Duodenal mucosa (tissue), 2 donors: ENCODE results near the gene SLC22A6.

Source experiments
- H3K27ac ChIP-seq: one replicate; pipeline ENCODE4 v1.7.0; 2013; ENCODE audit warnings: low read depth, low read length
- H3K27me3 ChIP-seq, 2 donors: one replicate each; pipeline ENCODE4 v1.7.0; 2013; ENCODE audit warnings: low read length in 2 of 2, control low read depth in 1 of 2; ENCODE audit not compliant: insufficient read depth in 2 of 2, control insufficient read depth in 1 of 2
- H3K36me3 ChIP-seq, 2 donors: one replicate each; pipeline ENCODE4 v1.7.0; 2013; ENCODE audit warnings: low read length in 2 of 2, control low read depth in 1 of 2; ENCODE audit not compliant: insufficient read depth in 2 of 2, control insufficient read depth in 1 of 2
- H3K4me1 ChIP-seq, 2 donors: one replicate each; pipeline ENCODE4 v1.7.0; 2013; ENCODE audit warnings: low read length in 2 of 2, control low read depth in 1 of 2; ENCODE audit not compliant: insufficient read depth in 2 of 2, control insufficient read depth in 1 of 2
- H3K4me3 ChIP-seq, 2 donors: one replicate each; pipeline ENCODE4 v1.7.0; 2013; ENCODE audit warnings: low read length in 2 of 2, low read depth in 1 of 2
- H3K9ac ChIP-seq, 2 donors: one replicate each; pipeline ENCODE4 v1.7.0; 2013; ENCODE audit warnings: low read length in 2 of 2, low read depth in 1 of 2
- H3K9me3 ChIP-seq, 2 donors: one replicate each; pipeline ENCODE4 v1.7.0; 2013; ENCODE audit warnings: low read length in 2 of 2, control low read depth in 1 of 2; ENCODE audit not compliant: control insufficient read depth in 1 of 2

The SLC22A6 gene, protein sequence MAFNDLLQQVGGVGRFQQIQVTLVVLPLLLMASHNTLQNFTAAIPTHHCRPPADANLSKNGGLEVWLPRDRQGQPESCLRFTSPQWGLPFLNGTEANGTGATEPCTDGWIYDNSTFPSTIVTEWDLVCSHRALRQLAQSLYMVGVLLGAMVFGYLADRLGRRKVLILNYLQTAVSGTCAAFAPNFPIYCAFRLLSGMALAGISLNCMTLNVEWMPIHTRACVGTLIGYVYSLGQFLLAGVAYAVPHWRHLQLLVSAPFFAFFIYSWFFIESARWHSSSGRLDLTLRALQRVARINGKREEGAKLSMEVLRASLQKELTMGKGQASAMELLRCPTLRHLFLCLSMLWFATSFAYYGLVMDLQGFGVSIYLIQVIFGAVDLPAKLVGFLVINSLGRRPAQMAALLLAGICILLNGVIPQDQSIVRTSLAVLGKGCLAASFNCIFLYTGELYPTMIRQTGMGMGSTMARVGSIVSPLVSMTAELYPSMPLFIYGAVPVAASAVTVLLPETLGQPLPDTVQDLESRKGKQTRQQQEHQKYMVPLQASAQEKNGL

GRCh38 chr11:62984451-62984991, at the start of gene SLC22A6:
Gene SLC22A6 (minus strand): TSS chr11:62984967. CDS start chr11:62984690, 277 bp downstream.
- H3K27ac ChIP-seq = no peak within 1 kb of the TSS
- H3K9ac ChIP-seq = no peak within 1 kb of the TSS

DNA sequence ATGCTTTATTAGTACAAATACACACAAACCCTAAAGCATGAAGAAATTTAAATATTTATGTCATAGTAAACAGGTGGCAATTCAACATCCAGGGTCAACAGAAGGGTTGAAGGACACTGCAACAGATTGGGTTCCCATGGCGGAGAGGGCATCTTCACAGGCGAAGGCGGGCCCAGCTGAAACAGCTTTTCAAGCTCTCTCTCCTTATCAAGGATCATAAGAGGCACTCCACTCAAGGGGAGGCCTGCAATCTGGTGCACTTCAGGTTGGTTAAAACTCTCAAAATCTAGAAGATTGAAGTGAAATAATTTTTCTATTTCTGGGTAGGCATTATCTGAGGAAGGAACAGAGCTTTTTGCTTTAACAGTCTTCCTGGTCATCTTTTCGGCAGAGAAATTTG, 47.7 kb upstream of the SLC22A6 start:
- Histone ChIP-seq H3K36me3 (no peaks in the 10 kb centered on the region), H3K27ac (no peak overlapping the region), H3K4me3 (no peak overlapping the region)

More at GRCh38 chr11:62984451-62984991, at the start of gene SLC22A6:
- H3K9me3 ChIP-seq = no peaks in the 10 kb centered on the region
- no peaks in the 10 kb centered on the region for H3K27me3 ChIP-seq
- H3K4me1 ChIP-seq = no peaks in the 10 kb centered on the region
- H3K4me3 ChIP-seq = no peak within 1 kb of the TSS
- no peaks in the 10 kb centered on the region for H3K36me3 ChIP-seq

GRCh38 chr11:63023841-63024648, 39.3 kb upstream of the SLC22A6 start:
- peaks cover 0 to 7% of the 10 kb centered on the region in 2 donors for H3K27me3 ChIP-seq
- peak overlapping the region in 1 of 2 donors; percentile 9 for H3K9ac ChIP-seq
- peaks cover 0 to 3% of the 10 kb centered on the region in 2 donors for H3K4me1 ChIP-seq
- no peaks in the 10 kb centered on the region for H3K36me3 ChIP-seq
- H3K9me3 ChIP-seq = no peaks in the 10 kb centered on the region
- peak overlapping the region in 1 of 2 donors; percentile 15 for H3K4me3 ChIP-seq
- H3K27ac ChIP-seq = no peak overlapping the region

More for the DNA sequence above, 47.7 kb upstream of the SLC22A6 start:
- H3K27me3 ChIP-seq = peaks cover 0 to 4% of the 10 kb centered on the region in 2 donors
- H3K9me3 ChIP-seq = no peaks in the 10 kb centered on the region
- H3K4me1 ChIP-seq = peaks cover 0 to 4% of the 10 kb centered on the region in 2 donors
- H3K9ac ChIP-seq = no peak overlapping the region

- Histone ChIP-seq H3K36me3 (no peaks in the 10 kb centered on the region), H3K4me3 (no peak overlapping the region), H3K27ac (no peak overlapping the region)
Observed at GRCh38 chr11:63023222-63023814, 38.6 kb upstream of the SLC22A6 start.

DNA sequence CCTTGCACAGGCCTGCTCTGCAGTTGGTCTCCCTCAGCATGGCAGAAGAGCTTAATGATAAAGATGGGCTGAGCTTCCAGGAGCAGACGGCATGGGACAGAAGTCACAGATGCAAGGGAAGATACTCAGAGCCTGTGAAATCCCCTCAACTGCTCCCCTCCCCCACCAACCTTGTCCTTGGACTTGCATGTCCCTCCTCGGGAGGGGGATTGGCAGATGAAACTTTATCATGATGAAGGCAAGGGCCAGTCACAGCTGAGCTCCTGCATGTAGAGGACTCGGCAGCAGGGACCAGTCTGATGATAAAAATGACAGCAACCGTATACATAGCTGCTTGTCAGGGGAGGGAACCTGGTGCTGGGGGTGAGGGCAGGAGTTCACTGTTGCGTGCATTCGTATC, 37.7 kb upstream of the SLC22A6 start:
- Histone ChIP-seq H3K9me3 (no peaks in the 10 kb centered on the region), H3K4me3 (no peak overlapping the region), H3K36me3 (no peaks in the 10 kb centered on the region), H3K4me1 (peaks cover 0 to 3% of the 10 kb centered on the region in 2 donors), H3K27me3 (peaks cover 0 to 12% of the 10 kb centered on the region in 2 donors), H3K27ac (no peak overlapping the region), H3K9ac (no peak overlapping the region)

More at GRCh38 chr11:63023222-63023814, 38.6 kb upstream of the SLC22A6 start:
- peaks cover 0 to 11% of the 10 kb centered on the region in 2 donors for H3K27me3 ChIP-seq
- H3K4me1 ChIP-seq = peaks cover 0 to 3% of the 10 kb centered on the region in 2 donors
- peak overlapping the region in 1 of 2 donors; percentile 9 for H3K9ac ChIP-seq
- no peaks in the 10 kb centered on the region for H3K9me3 ChIP-seq

DNA sequence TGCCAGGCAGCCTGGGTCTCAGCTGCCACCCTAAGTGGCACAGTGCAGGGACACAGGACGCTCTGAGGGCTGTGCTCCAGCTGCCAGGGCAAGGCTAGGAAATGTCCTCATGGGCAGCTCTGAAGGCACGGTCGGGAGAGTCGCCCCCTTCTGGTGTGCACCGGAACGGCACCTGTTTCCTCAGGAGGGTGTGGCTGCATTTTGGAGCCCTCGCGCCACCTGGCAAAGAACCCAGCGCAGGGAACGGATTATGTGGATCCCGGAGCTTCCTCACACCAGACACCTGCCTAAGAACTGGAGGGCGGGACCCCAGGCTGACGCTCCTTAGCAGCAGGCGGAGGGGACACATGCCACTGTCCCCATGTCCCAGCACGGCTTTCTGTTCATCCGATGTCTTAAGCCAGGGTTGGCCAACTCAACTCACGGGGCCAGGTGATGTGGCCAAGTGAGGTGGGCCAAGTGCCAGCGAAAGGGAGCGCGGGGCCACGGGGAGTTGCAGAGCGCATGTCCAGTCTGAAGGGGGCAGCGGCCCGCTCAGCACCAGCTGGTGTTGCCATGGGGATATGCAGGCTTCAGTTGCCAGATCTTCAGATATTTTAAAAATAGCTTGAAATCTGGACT, 36.0 kb upstream of the SLC22A6 start:
- Histone ChIP-seq H3K4me1 (peaks cover 0 to 3% of the 10 kb centered on the region in 2 donors), H3K36me3 (no peaks in the 10 kb centered on the region), H3K27ac (no peak overlapping the region), H3K9me3 (no peaks in the 10 kb centered on the region), H3K4me3 (no peak overlapping the region), H3K27me3 (peaks cover 0 to 18% of the 10 kb centered on the region in 2 donors), H3K9ac (no peak overlapping the region)

DNA sequence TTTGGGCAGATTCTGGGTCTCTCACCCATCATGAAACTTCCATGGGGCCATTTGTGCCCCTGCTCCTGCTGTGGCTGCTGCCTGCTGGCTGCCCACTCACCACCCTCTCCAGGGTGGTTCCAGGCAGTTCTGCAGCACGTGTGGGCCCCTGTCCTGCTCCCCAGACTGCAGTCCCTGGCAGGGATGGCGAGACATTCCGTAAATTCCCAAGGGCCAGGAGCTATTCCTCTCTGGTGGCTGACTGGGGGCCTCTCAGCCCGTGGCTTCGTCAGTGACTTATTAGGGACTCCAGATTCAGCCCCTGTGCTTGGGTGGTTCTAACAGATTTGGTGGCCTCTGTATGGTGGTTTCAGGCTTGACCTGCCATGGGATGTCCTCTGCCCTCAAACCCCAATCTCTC, 34.7 kb upstream of the SLC22A6 start:
- peaks cover 0 to 3% of the 10 kb centered on the region in 2 donors for H3K4me1 ChIP-seq
- H3K9me3 ChIP-seq = no peaks in the 10 kb centered on the region
- H3K9ac ChIP-seq = no peak overlapping the region
- H3K4me3 ChIP-seq = no peak overlapping the region
- H3K27me3 ChIP-seq = peaks cover 0 to 14% of the 10 kb centered on the region in 2 donors
- no peak overlapping the region for H3K27ac ChIP-seq
- H3K36me3 ChIP-seq = no peaks in the 10 kb centered on the region

GRCh38 chr11:63017306-63017974, 32.7 kb upstream of the SLC22A6 start:
- H3K27ac ChIP-seq = no peak overlapping the region
- H3K4me3 ChIP-seq = no peak overlapping the region
- H3K4me1 ChIP-seq = no peaks in the 10 kb centered on the region
- no peaks in the 10 kb centered on the region for H3K9me3 ChIP-seq
- H3K9ac ChIP-seq = no peak overlapping the region
- peaks cover 0 to 14% of the 10 kb centered on the region in 2 donors for H3K27me3 ChIP-seq
- no peaks in the 10 kb centered on the region for H3K36me3 ChIP-seq
